HepG2 (cell line): Measurements from ENCODE around the gene AKAP12. TPM values are rescaled to one million over a fixed set of nuclear protein-coding genes. Genes with fewer than 3 reads are reported as not detected.

Experiments used
- FOXA3 ChIP-seq: IDR thresholded peaks from 2 replicates; pipeline ENCODE4 v1.6.1; 2016; ENCODE audit warnings: missing genetic modification reagents, missing compliant biosample characterization
- FOXK1 ChIP-seq: sonication (generic); formaldehyde crosslinking; IDR thresholded peaks from 2 replicates; pipeline ENCODE4 v1.4.0; 2020; ENCODE audit warnings: low read depth, missing genetic modification reagents, borderline replicate concordance
- MAZ ChIP-seq, 2 experiments: sonication (generic) in 1 of 2; formaldehyde crosslinking in 1 of 2; IDR thresholded peaks; 2 replicates each; pipeline versions ENCODE4 v1.5.0 to v1.6.1; 2012 to 2020; ENCODE audit warnings: low read depth in 2 of 2, mild to moderate bottlenecking in 2 of 2, borderline replicate concordance in 1 of 2, improper control_type of control experiment in 1 of 2, low read length in 1 of 2, missing genetic modification reagents in 1 of 2, moderate library complexity in 1 of 2
- MBD4 ChIP-seq: IDR thresholded peaks from 2 replicates; pipeline ENCODE4 v1.6.1; 2012; ENCODE audit warnings: low read length, inconsistent platforms, borderline replicate concordance
- MXI1 ChIP-seq: IDR thresholded peaks from 3 replicates; pipeline ENCODE4 v1.6.1; 2012; ENCODE audit warnings: low read depth, low read length, inconsistent platforms, borderline replicate concordance
- PHF5A ChIP-seq: IDR thresholded peaks from one replicate; pipeline ENCODE4 v1.6.1; 2018; ENCODE audit warnings: low read depth, missing genetic modification reagents; ENCODE audit not compliant: unreplicated experiment
- TOPORS ChIP-seq: sonication (generic); formaldehyde crosslinking; IDR thresholded peaks from 2 replicates; pipeline ENCODE4 v1.8.0; 2023; ENCODE audit warnings: mild to moderate bottlenecking, missing genetic modification reagents
- ZFP82 ChIP-seq: sonication (generic); formaldehyde crosslinking; IDR thresholded peaks from 2 replicates; pipeline ENCODE4 v1.5.1; 2020; ENCODE audit warnings: mild to moderate bottlenecking, missing genetic modification reagents, borderline replicate concordance
- ZNF160 ChIP-seq: sonication (generic); formaldehyde crosslinking; IDR thresholded peaks from 2 replicates; pipeline ENCODE4 v1.8.0; 2022; ENCODE audit warnings: mild to moderate bottlenecking, inconsistent platforms, missing genetic modification reagents
- ZNF230 ChIP-seq: sonication (generic); formaldehyde crosslinking; IDR thresholded peaks from 2 replicates; pipeline ENCODE4 v1.4.0; 2020; ENCODE audit warnings: mild to moderate bottlenecking, missing genetic modification reagents
- ZNF232 ChIP-seq: sonication (generic); formaldehyde crosslinking; IDR thresholded peaks from 2 replicates; pipeline ENCODE4 v1.4.0; 2020; ENCODE audit warnings: missing genetic modification reagents, borderline replicate concordance
- ZNF30 ChIP-seq: sonication (generic); formaldehyde crosslinking; IDR thresholded peaks from 2 replicates; pipeline ENCODE4 v1.5.0; 2020; ENCODE audit warnings: mild to moderate bottlenecking, missing genetic modification reagents
- ZNF543 ChIP-seq: sonication (generic); formaldehyde crosslinking; IDR thresholded peaks from 2 replicates; pipeline ENCODE4 v1.4.0; 2020; ENCODE audit warnings: mild to moderate bottlenecking, missing genetic modification reagents
- ZNF569 ChIP-seq: sonication (generic); formaldehyde crosslinking; IDR thresholded peaks from 2 replicates; pipeline ENCODE4 v1.5.0; 2020; ENCODE audit warnings: mild to moderate bottlenecking, missing genetic modification reagents, moderate library complexity, borderline replicate concordance
- ZSCAN22 ChIP-seq: sonication (generic); formaldehyde crosslinking; IDR thresholded peaks from 2 replicates; pipeline ENCODE4 v1.4.0; 2020; ENCODE audit warnings: mild to moderate bottlenecking, missing genetic modification reagents
- polyA plus RNA-seq, 8 experiments: library from polyadenylated mRNA; depleted of rRNA in 3 of 8; stranded (reverse) in 7 of 8; unstranded in 1 of 8; fragments of >200 nt; fragmentation: Illumina TruSeq in 4 of 8; extraction: Trizol in 4 of 8; gene quantifications; 2 replicates each; pipeline versions ENCODE4 v1.2.1 to v1.2.3, GENCODE V29; 2011 to 2016; ENCODE audit warnings: low read depth in 4 of 8, missing spikeins in 1 of 8, mixed read lengths in 1 of 8; ENCODE audit not compliant: insufficient read depth in 1 of 8
- total RNA-seq, 5 experiments: library from RNA; depleted of rRNA; stranded (reverse); fragments of >200 nt; fragmentation: Illumina TruSeq; extraction: Trizol; gene quantifications; 2 replicates each; pipeline ENCODE4 v1.2.3, GENCODE V29; 2016; ENCODE audit warnings: low read depth in 1 of 5
- TF ChIP-seq, protein P1 (sequence below): IDR thresholded peaks from 2 replicates; pipeline ENCODE4 v1.4.0; 2020; ENCODE audit warnings: mild to moderate bottlenecking, missing genetic modification reagents
- TF ChIP-seq, protein P2 (sequence below): sonication (generic); formaldehyde crosslinking; IDR thresholded peaks from 2 replicates; pipeline ENCODE4 v1.8.0; 2022; ENCODE audit warnings: mild to moderate bottlenecking, missing genetic modification reagents, moderate library complexity

The AKAP12 gene
- total and polyA plus RNA-seq, 2 of the 13 experiments (the other 11 are each of a cell fraction or from before 2014, with no cell fraction given): 10.6 to 19.0 TPM

DNA sequence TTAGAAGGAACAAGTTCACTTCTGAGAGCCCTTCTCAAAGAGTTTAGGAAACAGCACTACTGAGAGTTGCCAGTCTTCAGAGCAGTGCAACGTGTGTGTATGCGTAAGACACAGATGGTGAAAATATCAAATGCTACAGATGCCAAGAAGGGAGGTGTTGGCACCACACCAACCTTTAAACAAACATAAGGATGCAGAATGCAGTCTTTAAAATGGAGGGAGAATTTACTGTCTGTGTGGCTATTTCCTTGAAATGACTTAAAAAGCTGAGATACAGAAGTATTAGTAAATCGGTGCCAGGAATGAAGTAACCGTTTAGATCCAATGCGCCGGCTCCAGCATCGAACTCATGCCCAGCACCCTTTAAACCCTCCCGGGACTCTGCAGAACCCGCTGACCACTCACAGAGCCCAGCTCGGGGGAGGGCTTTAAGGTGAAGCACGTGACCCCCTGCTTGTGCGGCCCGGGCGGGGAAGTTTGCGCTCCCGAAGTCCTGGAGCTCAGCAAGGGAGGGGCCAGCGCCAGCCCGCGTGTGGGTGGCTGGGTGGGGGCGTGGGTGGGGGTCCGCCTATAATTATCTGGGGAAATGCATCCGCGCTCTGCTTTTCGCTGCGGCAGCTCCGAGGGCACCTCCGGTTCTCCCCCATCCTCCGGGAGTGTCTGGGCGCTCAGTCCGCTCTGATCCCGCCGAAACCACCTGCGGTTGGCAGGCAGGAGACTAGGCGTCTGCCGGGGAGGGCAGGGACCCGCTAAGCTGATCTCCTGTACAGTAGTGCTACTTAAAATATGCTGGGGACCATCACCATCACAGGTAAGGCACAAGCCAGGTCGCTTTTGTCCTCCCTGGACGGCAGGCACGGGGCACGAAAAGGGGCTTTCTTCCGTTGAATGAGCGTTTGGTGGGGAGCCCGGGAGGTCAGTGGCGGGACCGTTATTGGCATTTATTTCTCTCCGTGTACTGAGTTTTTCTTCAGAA is 85.6 kb downstream of the AKAP12 start (continued):
- TF ChIP-seq ZFP82 (CRISPR knock-in tag) (no peak), MAZ (IDR thresholded peaks at IDR 0.05; ENCODE audit: borderline replicate concordance, low read depth, low read length) (no peak), MAZ (CRISPR knock-in tag; IDR thresholded peaks at IDR 0.05; ENCODE audit: low read depth) (no peak), MXI1 (no peak), PHF5A (CRISPR knock-in tag) (no peak), ZNF543 (no peak), ZSCAN22 (no peak), FOXA3 (CRISPR knock-in tag) (0 out of 2 replicates have a peak, but pooled peaks have one; percentile 3), ZNF230 (CRISPR knock-in tag) (0 out of 2 replicates have a peak, but pooled peaks have one; percentile 22), ZNF30 (no peak), MBD4 (no peak), TOPORS (CRISPR knock-in tag) (no peak), ZNF232 (CRISPR knock-in tag) (no peak), ZNF569 (CRISPR knock-in tag) (no peak), FOXK1 (CRISPR knock-in tag) (no peak), ZNF160 (CRISPR knock-in tag) (no peak)
- TF ChIP-seq, protein P1, sequence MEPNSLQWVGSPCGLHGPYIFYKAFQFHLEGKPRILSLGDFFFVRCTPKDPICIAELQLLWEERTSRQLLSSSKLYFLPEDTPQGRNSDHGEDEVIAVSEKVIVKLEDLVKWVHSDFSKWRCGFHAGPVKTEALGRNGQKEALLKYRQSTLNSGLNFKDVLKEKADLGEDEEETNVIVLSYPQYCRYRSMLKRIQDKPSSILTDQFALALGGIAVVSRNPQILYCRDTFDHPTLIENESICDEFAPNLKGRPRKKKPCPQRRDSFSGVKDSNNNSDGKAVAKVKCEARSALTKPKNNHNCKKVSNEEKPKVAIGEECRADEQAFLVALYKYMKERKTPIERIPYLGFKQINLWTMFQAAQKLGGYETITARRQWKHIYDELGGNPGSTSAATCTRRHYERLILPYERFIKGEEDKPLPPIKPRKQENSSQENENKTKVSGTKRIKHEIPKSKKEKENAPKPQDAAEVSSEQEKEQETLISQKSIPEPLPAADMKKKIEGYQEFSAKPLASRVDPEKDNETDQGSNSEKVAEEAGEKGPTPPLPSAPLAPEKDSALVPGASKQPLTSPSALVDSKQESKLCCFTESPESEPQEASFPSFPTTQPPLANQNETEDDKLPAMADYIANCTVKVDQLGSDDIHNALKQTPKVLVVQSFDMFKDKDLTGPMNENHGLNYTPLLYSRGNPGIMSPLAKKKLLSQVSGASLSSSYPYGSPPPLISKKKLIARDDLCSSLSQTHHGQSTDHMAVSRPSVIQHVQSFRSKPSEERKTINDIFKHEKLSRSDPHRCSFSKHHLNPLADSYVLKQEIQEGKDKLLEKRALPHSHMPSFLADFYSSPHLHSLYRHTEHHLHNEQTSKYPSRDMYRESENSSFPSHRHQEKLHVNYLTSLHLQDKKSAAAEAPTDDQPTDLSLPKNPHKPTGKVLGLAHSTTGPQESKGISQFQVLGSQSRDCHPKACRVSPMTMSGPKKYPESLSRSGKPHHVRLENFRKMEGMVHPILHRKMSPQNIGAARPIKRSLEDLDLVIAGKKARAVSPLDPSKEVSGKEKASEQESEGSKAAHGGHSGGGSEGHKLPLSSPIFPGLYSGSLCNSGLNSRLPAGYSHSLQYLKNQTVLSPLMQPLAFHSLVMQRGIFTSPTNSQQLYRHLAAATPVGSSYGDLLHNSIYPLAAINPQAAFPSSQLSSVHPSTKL (CRISPR knock-in tag): no peak
- TF ChIP-seq, protein P2, sequence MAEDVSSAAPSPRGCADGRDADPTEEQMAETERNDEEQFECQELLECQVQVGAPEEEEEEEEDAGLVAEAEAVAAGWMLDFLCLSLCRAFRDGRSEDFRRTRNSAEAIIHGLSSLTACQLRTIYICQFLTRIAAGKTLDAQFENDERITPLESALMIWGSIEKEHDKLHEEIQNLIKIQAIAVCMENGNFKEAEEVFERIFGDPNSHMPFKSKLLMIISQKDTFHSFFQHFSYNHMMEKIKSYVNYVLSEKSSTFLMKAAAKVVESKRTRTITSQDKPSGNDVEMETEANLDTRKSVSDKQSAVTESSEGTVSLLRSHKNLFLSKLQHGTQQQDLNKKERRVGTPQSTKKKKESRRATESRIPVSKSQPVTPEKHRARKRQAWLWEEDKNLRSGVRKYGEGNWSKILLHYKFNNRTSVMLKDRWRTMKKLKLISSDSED (CRISPR knock-in tag): no peak
